IPS DF 19.7 (cell line): Measurements from ENCODE around the gene MAGI3.

Source experiments
- DNase-seq: peaks from one replicate; pipeline ENCODE4 v3.0.0-alpha.2; 2013; ENCODE audit warnings: low read depth, low spot score

MAGI3 gene

GRCh38 chr1:113389953-113390834 lies at the start of gene MAGI3:
Gene MAGI3 (plus strand): TSS chr1:113390515. CDS start chr1:113391034, 519 bp downstream.
- DNase-seq: peak; percentile 90

- DNase-seq: no peak
Measured at GRCh38 chr1:113353580-113353979, 36.7 kb upstream of the MAGI3 start.

- no peak for DNase-seq
Measured at GRCh38 chr1:113363935-113364334, 26.4 kb upstream of the MAGI3 start.

- DNase-seq: no peak
Measured at GRCh38 chr1:113369040-113369439, 21.3 kb upstream of the MAGI3 start.

GRCh38 chr1:113369699-113370098 lies 20.6 kb upstream of the MAGI3 start:
- DNase-seq: no peak

- DNase-seq: no peak
Measured at GRCh38 chr1:113370868-113371267, 19.4 kb upstream of the MAGI3 start.

- no peak for DNase-seq
Measured at GRCh38 chr1:113372546-113372945, 17.8 kb upstream of the MAGI3 start.

GRCh38 chr1:113373644-113374043 lies 16.7 kb upstream of the MAGI3 start:
- DNase-seq: no peak

- DNase-seq: no peak
Measured at GRCh38 chr1:113375878-113376277, 14.4 kb upstream of the MAGI3 start.

GRCh38 chr1:113380075-113380474 lies 10.2 kb upstream of the MAGI3 start:
- no peak for DNase-seq

- no peak for DNase-seq
Measured at GRCh38 chr1:113388017-113388620, 2.2 kb upstream of the MAGI3 start.

- no peak for DNase-seq
Measured at GRCh38 chr1:113388621-113389358, 1.5 kb upstream of the MAGI3 start.

- DNase-seq: no peak
Measured at GRCh38 chr1:113389359-113389952, 859 bp upstream of the MAGI3 start.

GRCh38 chr1:113390871-113391648 lies 745 bp downstream of the MAGI3 start:
- DNase-seq: no peak

- DNase-seq: no peak
Measured at GRCh38 chr1:113391649-113392271, 1.4 kb downstream of the MAGI3 start.

- DNase-seq: no peak
Measured at GRCh38 chr1:113392541-113393128, 2.3 kb downstream of the MAGI3 start.

- DNase-seq: no peak
Measured at GRCh38 chr1:113394043-113394862, 3.9 kb downstream of the MAGI3 start.

GRCh38 chr1:113394863-113395259 lies 4.5 kb downstream of the MAGI3 start:
- no peak for DNase-seq

GRCh38 chr1:113396102-113396501 lies 5.8 kb downstream of the MAGI3 start:
- DNase-seq: no peak
